Memory B cell (primary cell): ENCODE measurements around the gene CLDN10.
"Not testable (repeated sequence)": the region's sequence is repeated elsewhere in the genome, so short reads cannot be mapped to it uniquely, and the experiment has no call there.

Experiments used
- ATAC-seq: fragments of 150-1000 bp; cut with Tn5 transposase; 2 replicates; pipeline ENCODE4 v1.10.0; 2021; ENCODE audit warnings: low read depth, mild to moderate bottlenecking, moderate library complexity
- DNase-seq, 2 donors: peaks; one replicate each; pipeline ENCODE4 v3.0.0; 2022; ENCODE audit warnings: low spot score in 2 of 2
- H3K27ac Mint-ChIP-seq: one replicate; pipeline ENCODE4 v1.8.0; 2022; ENCODE audit warnings: mild to moderate bottlenecking, moderate library complexity, mixed read lengths
- H3K27me3 Mint-ChIP-seq: one replicate; pipeline ENCODE4 v1.8.0; 2022; ENCODE audit warnings: mixed read lengths
- H3K36me3 Mint-ChIP-seq: one replicate; pipeline ENCODE4 v1.8.0; 2022; ENCODE audit warnings: mild to moderate bottlenecking, mixed read lengths
- H3K4me1 Mint-ChIP-seq: one replicate; pipeline ENCODE4 v1.8.0; 2022; ENCODE audit warnings: mixed read lengths
- H3K4me3 Mint-ChIP-seq: one replicate; pipeline ENCODE4 v1.8.0; 2022; ENCODE audit warnings: mild to moderate bottlenecking, moderate library complexity, mixed read lengths
- H3K9me3 Mint-ChIP-seq: one replicate; pipeline ENCODE4 v1.8.0; 2022; ENCODE audit warnings: mixed read lengths

The CLDN10 gene, protein sequence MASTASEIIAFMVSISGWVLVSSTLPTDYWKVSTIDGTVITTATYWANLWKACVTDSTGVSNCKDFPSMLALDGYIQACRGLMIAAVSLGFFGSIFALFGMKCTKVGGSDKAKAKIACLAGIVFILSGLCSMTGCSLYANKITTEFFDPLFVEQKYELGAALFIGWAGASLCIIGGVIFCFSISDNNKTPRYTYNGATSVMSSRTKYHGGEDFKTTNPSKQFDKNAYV

DNA sequence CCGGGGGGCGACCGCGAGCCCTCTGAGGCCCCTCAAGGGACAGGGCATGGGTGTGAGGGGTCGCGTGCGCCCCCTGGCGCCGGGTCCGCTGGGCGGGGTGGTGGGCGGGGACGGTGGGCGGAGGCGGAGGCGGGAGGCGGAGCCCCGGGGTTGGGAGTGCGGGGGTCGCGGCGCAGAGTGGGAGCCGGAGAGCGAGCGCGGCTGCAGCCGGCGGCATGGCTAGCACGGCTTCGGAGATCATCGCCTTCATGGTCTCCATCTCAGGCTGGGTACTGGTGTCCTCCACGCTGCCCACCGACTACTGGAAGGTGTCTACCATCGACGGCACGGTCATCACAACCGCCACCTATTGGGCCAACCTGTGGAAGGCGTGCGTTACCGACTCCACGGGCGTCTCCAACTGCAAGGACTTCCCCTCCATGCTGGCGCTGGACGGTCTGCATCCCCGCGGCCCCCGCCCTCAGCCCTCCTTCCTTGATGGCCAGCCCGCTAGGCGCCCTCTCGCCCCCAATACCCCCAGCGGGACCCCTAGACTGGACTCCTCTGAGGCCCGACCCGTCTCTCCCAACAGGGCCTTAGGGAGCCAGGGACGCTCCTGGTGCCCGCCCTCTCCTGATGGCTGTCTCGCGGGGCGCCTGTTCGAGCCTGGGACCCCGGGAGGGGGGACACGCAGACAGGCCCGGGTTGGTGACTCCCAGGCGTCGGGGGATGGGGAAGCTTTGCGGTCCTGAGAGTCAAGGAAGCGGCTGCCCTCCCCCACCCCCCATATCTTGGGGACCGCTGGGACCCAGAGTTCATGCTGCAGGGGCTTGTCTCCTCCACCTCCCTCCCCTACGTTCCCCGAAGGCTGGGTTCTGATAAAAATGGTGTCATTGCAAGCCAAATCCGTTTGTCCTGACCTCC lies at the start of gene CLDN10:
TSS of gene CLDN10 (plus strand) at position 182 of the 903 bp plus-strand sequence. CDS start at position 216, 34 bp downstream.
- H3K36me3 Mint-ChIP-seq: no peaks in the 10 kb centered on the region
- peaks cover 17% of the 10 kb centered on the region for H3K27me3 Mint-ChIP-seq
- ATAC-seq (no peak), DNase-seq (no peak)
- no peaks in the 10 kb centered on the region for H3K4me1 Mint-ChIP-seq
- H3K27ac Mint-ChIP-seq: no peak within 1 kb of the TSS
- H3K9me3 Mint-ChIP-seq: no peaks in the 10 kb centered on the region
- no peak within 1 kb of the TSS for H3K4me3 Mint-ChIP-seq

DNA sequence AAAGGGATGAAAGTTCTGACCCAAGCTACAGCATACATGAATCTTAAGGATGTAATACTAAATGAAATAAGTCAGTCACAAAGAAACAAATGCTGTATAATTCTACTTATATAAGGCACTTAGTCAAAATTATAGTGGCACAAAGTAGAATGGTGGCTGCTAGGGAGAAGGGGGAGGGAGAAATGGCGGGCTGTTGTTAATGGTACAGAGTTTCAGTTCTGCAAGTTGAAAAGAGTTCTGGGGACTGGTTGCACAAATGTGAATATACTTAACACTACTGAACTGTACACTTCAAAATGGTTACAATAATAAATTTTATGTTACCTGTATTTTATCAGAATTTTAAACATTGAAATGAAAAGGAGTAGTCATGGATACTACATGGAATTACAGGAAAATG lies 48.9 kb upstream of the CLDN10 start:
- DNase-seq (no peak), ATAC-seq (no peak)
- Mint-ChIP-seq H3K27ac (no peak overlapping the region), H3K4me3 (no peak overlapping the region), H3K4me1 (no peaks in the 10 kb centered on the region), H3K36me3 (peaks cover 2% of the 10 kb centered on the region), H3K9me3 (peaks cover 11% of the 10 kb centered on the region), H3K27me3 (peaks cover 5% of the 10 kb centered on the region)

DNA sequence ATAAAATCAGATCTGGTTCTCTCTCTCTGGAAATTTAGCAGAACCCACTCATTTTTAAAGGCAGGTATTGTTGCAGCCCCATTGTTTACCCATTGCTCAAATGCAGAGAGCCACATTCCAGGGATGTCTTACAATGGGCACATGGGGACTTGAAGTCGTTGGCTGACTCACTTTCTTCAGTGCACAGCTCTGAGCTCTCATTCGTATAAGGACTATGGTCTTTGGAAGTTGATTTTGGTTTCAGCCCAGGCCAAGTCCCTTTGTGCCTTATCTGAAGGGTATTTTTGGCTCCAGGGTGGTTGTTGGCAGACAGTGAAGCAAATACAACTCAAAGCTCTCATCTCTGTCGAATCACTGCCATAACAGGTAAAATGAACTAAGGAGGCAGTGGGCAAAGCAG lies 47.3 kb upstream of the CLDN10 start:
- no peak overlapping the region for H3K4me3 Mint-ChIP-seq
- no peak overlapping the region for H3K27ac Mint-ChIP-seq
- DNase-seq: no peak
- no peak for ATAC-seq
- H3K36me3 Mint-ChIP-seq: no peaks in the 10 kb centered on the region
- H3K27me3 Mint-ChIP-seq: peaks cover 2% of the 10 kb centered on the region
- peaks cover 11% of the 10 kb centered on the region for H3K9me3 Mint-ChIP-seq
- no peaks in the 10 kb centered on the region for H3K4me1 Mint-ChIP-seq

DNA sequence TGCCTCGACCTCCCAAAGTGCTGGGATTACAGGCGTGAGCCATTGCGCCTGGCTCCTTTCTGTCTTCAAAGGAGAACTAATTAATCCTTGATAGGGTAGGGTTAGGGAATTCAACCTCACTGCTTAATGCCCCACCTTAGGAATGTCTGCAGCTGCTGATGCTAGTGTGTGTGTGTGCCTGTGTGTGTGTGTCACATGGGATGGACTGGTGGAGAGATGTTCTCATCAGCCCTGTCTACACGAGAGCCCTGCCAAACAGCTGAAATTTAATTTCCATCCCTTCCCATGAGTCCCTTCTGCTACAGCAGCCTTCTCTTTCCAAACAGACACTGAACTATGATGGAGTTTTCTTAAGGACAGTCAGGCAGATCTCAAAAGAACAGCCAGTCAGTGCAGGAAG lies 46.5 kb upstream of the CLDN10 start:
- Mint-ChIP-seq H3K4me3 (no peak overlapping the region), H3K4me1 (no peaks in the 10 kb centered on the region), H3K36me3 (no peaks in the 10 kb centered on the region), H3K27ac (no peak overlapping the region), H3K27me3 (no peaks in the 10 kb centered on the region), H3K9me3 (peaks cover 7% of the 10 kb centered on the region)
- DNase-seq: no peak
- no peak for ATAC-seq

DNA sequence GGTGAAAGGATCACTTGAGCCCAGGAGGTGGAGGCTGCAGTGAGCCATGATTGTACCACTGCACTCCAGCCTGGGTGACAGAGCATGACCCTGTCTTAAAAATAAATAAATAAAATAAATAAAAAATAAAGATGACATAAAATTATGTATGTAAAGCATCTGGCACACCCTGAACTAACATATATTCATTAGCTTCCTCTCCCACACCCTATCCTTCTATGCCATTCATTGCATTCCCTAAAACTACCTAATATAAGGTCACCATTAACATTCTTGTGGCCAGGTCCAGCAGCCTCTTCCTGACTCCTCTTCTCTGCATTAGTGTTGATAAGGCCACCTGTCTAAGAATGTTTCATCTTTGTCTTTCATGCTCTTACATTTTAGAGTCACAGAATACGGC lies 44.5 kb upstream of the CLDN10 start:
- Mint-ChIP-seq H3K27ac (no peak overlapping the region), H3K4me3 (no peak overlapping the region), H3K27me3 (no peaks in the 10 kb centered on the region), H3K36me3 (no peaks in the 10 kb centered on the region), H3K9me3 (no peaks in the 10 kb centered on the region), H3K4me1 (no peaks in the 10 kb centered on the region)
- DNase-seq (no peak), ATAC-seq (no peak)

DNA sequence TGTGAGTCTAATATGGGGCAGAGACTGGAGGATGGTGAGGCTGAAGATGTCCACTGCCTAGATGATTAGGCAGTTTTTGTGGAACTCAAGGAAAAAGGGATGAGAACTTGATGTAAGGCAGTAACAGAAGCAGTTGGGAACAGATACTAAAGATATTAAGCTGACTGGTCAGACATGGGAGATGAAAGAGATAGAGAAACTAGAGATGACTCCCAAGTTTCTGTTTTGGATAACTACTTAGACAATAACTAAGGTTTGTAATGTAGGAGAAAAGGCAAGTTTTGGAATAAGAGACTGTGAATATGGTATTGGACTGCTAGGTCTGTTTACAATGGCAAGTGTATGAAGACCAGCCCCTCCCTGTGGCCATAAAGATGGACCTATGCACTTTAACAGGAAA lies 43.5 kb upstream of the CLDN10 start:
- ATAC-seq (no peak), DNase-seq (no peak)
- H3K27me3 Mint-ChIP-seq: peaks cover 1% of the 10 kb centered on the region
- no peaks in the 10 kb centered on the region for H3K4me1 Mint-ChIP-seq
- no peaks in the 10 kb centered on the region for H3K36me3 Mint-ChIP-seq
- no peaks in the 10 kb centered on the region for H3K9me3 Mint-ChIP-seq
- H3K4me3 Mint-ChIP-seq: no peak overlapping the region
- no peak overlapping the region for H3K27ac Mint-ChIP-seq

DNA sequence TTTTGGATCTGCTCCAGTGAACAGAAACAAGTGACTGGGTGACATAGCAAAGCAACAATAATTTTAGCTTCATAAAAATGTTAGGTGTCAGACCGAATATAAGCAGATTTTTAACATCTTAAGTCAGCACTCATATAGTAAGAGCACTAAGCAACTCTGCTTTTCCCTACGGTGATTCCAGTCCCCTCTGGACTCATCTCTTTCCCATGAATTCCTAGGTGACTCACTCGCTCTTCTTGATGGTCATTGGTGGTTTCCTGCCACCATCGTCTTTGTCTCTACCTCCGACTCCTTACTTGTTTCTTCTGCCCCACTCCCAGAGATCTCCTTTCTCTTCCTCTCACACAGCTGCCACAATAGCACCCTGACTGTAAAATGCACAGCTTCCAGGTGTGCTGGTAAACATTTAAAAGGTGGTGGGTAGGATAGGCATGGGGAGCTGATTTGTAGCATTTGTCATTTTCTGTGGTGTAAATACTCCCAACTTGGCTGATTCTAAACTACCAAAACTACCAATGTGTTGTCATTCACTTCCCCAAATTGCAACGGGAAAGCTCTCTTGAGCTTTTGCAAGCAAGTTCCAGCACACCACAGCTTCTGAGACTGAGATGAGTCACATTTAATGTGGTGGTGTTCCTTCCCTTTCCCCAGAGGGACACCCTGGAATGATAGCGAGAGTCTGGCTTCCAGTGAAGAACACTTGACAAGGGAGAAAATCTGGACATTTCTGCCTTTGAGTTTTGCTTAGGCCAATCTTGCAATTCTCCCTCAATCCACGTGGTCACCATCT lies 42.8 kb upstream of the CLDN10 start:
- Mint-ChIP-seq H3K4me3 (no peak overlapping the region), H3K27ac (no peak overlapping the region), H3K9me3 (no peaks in the 10 kb centered on the region), H3K27me3 (peaks cover 6% of the 10 kb centered on the region), H3K36me3 (no peaks in the 10 kb centered on the region), H3K4me1 (no peaks in the 10 kb centered on the region)
- ATAC-seq (no peak), DNase-seq (no peak)

DNA sequence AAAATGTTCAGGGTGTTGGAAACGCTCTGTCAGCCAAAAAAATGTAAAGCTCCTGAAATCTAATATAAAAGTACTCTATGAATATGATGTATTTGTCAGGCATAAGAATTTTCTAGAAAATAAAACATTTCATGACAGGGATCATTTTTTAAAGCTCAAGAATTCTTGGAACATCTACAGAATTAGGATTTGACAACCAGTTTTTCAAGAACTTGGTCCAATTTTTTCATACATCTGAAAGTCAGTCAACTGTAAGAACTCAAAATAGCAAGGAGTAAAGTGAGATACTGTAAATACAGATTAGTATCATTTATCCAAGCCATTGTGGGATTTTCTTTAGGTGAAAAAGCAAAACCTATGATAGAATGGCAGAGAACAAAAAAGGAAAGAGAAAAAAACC lies 41.6 kb upstream of the CLDN10 start:
- peaks cover 7% of the 10 kb centered on the region for H3K27me3 Mint-ChIP-seq
- no peak overlapping the region for H3K4me3 Mint-ChIP-seq
- H3K36me3 Mint-ChIP-seq: no peaks in the 10 kb centered on the region
- no peak for ATAC-seq
- DNase-seq: no peak
- H3K27ac Mint-ChIP-seq: no peak overlapping the region
- no peaks in the 10 kb centered on the region for H3K9me3 Mint-ChIP-seq
- H3K4me1 Mint-ChIP-seq: no peaks in the 10 kb centered on the region

DNA sequence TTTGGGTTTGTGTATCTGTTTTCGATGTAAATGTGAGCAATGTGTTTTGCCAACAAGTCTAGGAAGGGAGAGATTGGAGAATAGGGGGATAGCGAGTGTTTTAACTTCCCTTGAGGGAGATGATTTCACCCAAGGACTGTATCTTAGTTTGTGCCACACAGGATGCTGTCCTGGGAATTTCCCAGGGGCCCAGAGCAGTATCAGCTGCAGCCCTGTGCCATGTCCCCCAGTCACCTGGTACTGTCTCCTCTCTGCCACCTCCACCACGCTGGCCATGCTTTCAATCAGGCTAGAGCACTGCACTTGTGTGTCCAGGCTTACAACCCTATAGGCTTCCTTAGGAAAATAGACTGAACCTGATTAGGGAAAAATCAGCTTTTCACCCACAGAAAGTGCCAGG lies 40.1 kb upstream of the CLDN10 start:
- H3K4me3 Mint-ChIP-seq: no peak overlapping the region
- peaks cover 10% of the 10 kb centered on the region for H3K27me3 Mint-ChIP-seq
- H3K36me3 Mint-ChIP-seq: no peaks in the 10 kb centered on the region
- no peaks in the 10 kb centered on the region for H3K4me1 Mint-ChIP-seq
- no peaks in the 10 kb centered on the region for H3K9me3 Mint-ChIP-seq
- ATAC-seq (no peak), DNase-seq (no peak)
- H3K27ac Mint-ChIP-seq: no peak overlapping the region

DNA sequence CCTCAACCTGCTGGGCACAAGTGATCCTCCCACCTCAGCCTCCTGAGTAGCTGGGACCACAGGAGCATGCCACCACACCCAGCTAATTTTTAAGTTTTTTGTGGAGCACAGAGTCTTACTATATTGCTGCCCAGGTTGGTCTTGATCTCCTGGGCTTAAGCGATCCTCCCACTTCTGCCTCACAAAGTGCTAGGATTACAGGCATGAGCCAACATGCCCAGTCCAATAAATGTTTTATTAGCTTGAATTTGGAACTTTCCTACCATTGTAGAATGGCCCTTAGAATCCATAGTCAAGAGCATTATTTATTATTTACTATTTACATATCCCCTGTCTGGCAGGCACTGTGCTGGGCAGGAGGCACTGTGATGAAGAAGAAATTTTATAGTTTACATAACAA lies 39.6 kb upstream of the CLDN10 start:
- Mint-ChIP-seq H3K27ac (no peak overlapping the region), H3K27me3 (peaks cover 10% of the 10 kb centered on the region), H3K4me1 (no peaks in the 10 kb centered on the region), H3K9me3 (no peaks in the 10 kb centered on the region), H3K4me3 (no peak overlapping the region), H3K36me3 (no peaks in the 10 kb centered on the region)
- ATAC-seq (no peak), DNase-seq (no peak)

DNA sequence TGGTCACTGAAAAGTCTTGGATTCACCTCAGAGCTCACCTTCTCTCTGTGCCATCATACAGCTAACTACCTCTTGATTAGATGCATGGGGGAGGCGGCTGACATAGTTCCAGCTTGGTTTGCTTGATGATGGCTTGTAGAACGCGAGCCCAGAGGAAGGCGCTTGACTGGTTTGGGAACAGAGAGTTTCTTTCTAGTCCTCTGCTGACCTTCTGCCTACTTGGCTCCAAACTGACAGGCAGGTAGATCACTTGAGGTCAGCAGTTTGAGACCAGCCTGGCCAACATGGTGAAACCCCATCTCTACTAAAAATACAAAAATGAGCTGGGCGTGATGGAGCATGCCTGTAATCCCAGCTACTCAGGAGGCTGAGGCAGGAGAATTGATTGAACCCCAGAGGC lies 36.9 kb upstream of the CLDN10 start:
- ATAC-seq, H3K9me3 Mint-ChIP-seq, H3K4me1 Mint-ChIP-seq: not testable (repeated sequence)

DNA sequence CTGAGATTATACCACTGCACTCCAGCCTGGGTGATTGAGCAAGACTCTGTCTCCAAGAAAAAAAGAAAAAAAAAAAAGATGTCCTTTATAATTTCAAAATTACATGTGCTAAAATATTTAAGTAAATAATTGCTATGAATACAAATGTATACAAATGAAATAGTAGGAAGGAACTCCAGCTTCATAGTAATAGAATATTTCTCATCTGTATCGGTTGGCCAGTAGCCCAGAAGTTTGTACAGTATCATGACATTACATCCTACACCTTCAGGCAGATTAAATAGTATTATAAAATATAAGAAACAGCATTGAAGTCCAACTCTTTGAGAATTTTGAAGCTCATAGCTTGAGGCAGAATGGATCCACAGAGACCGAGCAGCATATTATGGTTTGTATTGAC lies 36.5 kb upstream of the CLDN10 start:
- Mint-ChIP-seq H3K4me1 (no peaks in the 10 kb centered on the region), H3K36me3 (no peaks in the 10 kb centered on the region), H3K27ac (no peak overlapping the region), H3K9me3 (no peaks in the 10 kb centered on the region), H3K4me3 (no peak overlapping the region), H3K27me3 (peaks cover 10% of the 10 kb centered on the region)
- DNase-seq (no peak), ATAC-seq (no peak)

More for the DNA sequence above, 36.9 kb upstream of the CLDN10 start:
- H3K27me3 Mint-ChIP-seq: peaks cover 10% of the 10 kb centered on the region
- H3K4me3 Mint-ChIP-seq, H3K27ac Mint-ChIP-seq, H3K36me3 Mint-ChIP-seq, DNase-seq: not testable (repeated sequence)

DNA sequence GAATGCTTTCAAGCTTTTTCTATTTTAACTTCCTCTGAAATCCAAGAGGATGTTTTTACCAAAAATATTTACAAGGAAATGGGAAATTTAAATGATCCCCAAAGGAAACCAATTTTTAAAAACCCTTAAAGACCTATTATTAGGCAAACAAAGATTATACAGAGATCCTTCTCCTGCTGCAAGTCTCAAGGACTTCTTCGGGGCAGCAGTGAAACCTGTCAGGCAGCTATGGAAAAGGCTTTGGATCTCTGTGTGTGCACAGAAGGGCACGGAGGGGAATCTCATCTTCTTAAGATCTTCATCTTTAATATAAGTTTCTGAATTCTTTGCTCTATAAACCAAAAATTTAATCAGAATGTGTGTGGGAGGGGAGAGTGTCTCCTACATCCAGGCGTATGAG lies 36.0 kb upstream of the CLDN10 start:
- Mint-ChIP-seq H3K27me3 (peaks cover 10% of the 10 kb centered on the region), H3K4me1 (no peaks in the 10 kb centered on the region), H3K4me3 (no peak overlapping the region), H3K27ac (no peak overlapping the region), H3K9me3 (no peaks in the 10 kb centered on the region), H3K36me3 (no peaks in the 10 kb centered on the region)
- DNase-seq (no peak), ATAC-seq (no peak)

DNA sequence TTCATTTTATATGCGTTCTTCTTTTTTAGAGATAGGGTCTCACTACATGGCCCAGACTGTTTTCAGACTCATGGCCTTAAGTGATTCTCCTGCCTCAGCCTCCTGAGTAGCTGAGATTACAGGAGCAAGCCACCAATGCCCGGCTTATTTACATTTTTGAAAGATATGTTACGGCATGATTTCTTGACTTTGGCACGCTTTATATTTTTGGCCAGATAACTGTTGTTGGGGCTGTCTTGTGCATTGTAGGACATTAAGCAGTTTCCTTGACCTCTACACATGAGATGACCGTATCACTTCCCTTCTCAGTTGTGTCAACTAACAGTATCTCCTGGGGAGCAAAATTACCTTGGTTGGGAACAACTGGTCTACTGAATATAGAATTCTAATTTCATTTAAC lies 28.9 kb upstream of the CLDN10 start:
- Mint-ChIP-seq H3K4me3 (no peak overlapping the region), H3K4me1 (no peaks in the 10 kb centered on the region), H3K27me3 (no peaks in the 10 kb centered on the region), H3K27ac (no peak overlapping the region), H3K9me3 (peaks cover 7% of the 10 kb centered on the region), H3K36me3 (no peaks in the 10 kb centered on the region)
- DNase-seq (no peak), ATAC-seq (no peak)
